ENCODE measurements around the gene XYLT2. TPM values are rescaled to one million over a fixed set of nuclear protein-coding genes. Genes with fewer than 3 reads are reported as not detected.

Gene XYLT2
- total and polyA plus RNA-seq, 9 of the 15 experiments (the other 6 are each of a cell fraction or from before 2014, with no cell fraction given), result 0.63 to 9.1 (median 4.3) TPM

DNA sequence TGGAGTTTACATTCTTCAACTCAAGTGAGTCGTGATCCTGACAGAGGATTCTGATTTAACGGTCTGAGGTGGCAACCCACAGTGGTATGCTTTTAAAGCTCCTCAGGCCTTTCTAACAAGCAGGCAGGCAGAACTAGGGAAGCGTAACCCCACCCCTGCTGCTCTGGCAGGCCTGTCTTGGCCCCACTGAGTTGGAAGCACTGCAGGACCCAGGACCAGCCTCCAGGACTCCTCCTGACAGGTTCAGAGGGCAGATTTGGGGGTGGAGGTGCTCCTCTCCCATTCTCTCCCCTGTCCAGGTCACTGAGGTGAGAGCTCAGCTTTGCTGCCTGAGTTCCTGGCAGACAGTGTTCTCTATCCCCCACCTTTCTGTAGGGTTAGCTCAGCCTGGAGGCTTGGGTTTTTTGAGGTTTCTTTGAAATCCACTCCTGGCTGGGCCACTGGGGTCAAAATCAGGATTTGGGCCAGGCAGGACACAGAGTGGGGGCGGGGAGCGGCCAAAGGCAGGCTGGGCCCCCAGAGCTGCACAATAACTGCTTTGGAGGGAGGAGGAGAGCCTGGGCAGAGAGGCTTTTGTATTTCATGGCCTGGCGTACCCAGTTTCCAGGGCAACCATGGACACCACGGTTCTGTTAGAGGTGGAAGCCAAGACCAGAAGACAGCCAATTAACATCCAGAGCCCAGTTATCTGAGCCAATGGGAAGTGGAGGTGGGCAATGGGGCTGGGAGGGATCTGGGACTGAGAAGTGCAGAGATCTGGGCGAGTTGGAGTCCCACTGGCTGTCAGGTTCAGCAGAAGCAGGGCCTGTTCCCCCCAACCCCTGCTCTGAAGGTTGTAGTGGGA is 17.5 kb downstream of the XYLT2 start:
- peak overlapping the region in 1 of 2 experiments; percentile 41; a peak in 1 of 4 replicates for H3K9ac ChIP-seq (ENCODE audit: insufficient read depth in 1 of 2, low read depth in 2 of 2, low read length in 2 of 2)

More for the DNA sequence above, 17.5 kb downstream of the XYLT2 start:
- no peak overlapping the region for H3K4me2 ChIP-seq (ENCODE audit: insufficient read depth, low read length)
- ChIA-PET POLR2A (interaction anchor here (0.5 to 3.5 kb wide), 7 partner anchors 8 to 99 kb away, joined by 3 to 22 read pairs (median 9); partner anchors contain the start of genes EME1 and LRRC59), CTCF (ENCODE audit: low intra/inter-chr PET ratio) (interaction anchor here (2.7 kb wide), 1 partner anchor 116 kb away, joined by 17 read pairs; no protein-coding TSS in a partner anchor)
- H3K27me3 ChIP-seq (ENCODE audit: control insufficient read depth in 2 of 2, insufficient read depth in 2 of 2, low read length in 2 of 2), result no peaks in the 10 kb centered on the region
- peaks cover 17 to 33% of the 10 kb centered on the region in 2 experiments for H3K4me1 ChIP-seq (replicated peaks in 1 of 2; ENCODE audit: control insufficient read depth in 2 of 2, insufficient read depth in 2 of 2, low read length in 2 of 2)
- WGBS (ENCODE audit: insufficient coverage, low coverage, missing lambda C conversion rate), result 65% methylated on average over 8 of the region's 8 CpGs
- ATAC-seq (no peak; the same call in 2 of the 3 replicates), FAIRE-seq (no peak), DNase-seq (ENCODE audit: extremely low read depth in 1 of 4, low spot score in 3 of 4) (peak in 1 of 4 experiments; percentile 41)
- in situ Hi-C loops (cut with MboI), result no loop called here
- no peak overlapping the region for H2AFZ ChIP-seq (ENCODE audit: low read depth, low read length)
- TF ChIP-seq RFX1 (IDR thresholded peaks at IDR 0.05) (peak; percentile 63; the same call in 1 of the 2 replicates), ZNF785 (CRISPR knock-in tag; IDR thresholded peaks at IDR 0.05) (no peak), FOXA3 (CRISPR knock-in tag; conservative IDR thresholded peaks at IDR 0.05 in 1 of 2, IDR thresholded peaks at IDR 0.05 in 1 of 2) (no peak), MED1 (CRISPR knock-in tag; IDR thresholded peaks at IDR 0.05; ENCODE audit: borderline replicate concordance) (no peak), ZSCAN32 (CRISPR knock-in tag; IDR thresholded peaks at IDR 0.05) (no peak), ZNF778 (CRISPR knock-in tag; IDR thresholded peaks at IDR 0.05) (no peak), NFYB (IDR thresholded peaks at IDR 0.05; ENCODE audit: extremely low read depth, insufficient read length) (peak; percentile 62), CBX3 (IDR thresholded peaks at IDR 0.05; ENCODE audit: borderline replicate concordance in 1 of 2, low read length in 2 of 2) (no peak), FOXP1 (CRISPR knock-in tag; IDR thresholded peaks at IDR 0.05) (no peak), NFE2L1 (tag; IDR thresholded peaks at IDR 0.05; ENCODE audit: borderline replicate concordance, low read depth) (no peak), KDM1A (IDR thresholded peaks at IDR 0.05) (0 out of 4 replicates have a peak, but pooled peaks of 1 of the 2 experiments have one; percentile 7)
- TF ChIP-seq, protein P1, sequence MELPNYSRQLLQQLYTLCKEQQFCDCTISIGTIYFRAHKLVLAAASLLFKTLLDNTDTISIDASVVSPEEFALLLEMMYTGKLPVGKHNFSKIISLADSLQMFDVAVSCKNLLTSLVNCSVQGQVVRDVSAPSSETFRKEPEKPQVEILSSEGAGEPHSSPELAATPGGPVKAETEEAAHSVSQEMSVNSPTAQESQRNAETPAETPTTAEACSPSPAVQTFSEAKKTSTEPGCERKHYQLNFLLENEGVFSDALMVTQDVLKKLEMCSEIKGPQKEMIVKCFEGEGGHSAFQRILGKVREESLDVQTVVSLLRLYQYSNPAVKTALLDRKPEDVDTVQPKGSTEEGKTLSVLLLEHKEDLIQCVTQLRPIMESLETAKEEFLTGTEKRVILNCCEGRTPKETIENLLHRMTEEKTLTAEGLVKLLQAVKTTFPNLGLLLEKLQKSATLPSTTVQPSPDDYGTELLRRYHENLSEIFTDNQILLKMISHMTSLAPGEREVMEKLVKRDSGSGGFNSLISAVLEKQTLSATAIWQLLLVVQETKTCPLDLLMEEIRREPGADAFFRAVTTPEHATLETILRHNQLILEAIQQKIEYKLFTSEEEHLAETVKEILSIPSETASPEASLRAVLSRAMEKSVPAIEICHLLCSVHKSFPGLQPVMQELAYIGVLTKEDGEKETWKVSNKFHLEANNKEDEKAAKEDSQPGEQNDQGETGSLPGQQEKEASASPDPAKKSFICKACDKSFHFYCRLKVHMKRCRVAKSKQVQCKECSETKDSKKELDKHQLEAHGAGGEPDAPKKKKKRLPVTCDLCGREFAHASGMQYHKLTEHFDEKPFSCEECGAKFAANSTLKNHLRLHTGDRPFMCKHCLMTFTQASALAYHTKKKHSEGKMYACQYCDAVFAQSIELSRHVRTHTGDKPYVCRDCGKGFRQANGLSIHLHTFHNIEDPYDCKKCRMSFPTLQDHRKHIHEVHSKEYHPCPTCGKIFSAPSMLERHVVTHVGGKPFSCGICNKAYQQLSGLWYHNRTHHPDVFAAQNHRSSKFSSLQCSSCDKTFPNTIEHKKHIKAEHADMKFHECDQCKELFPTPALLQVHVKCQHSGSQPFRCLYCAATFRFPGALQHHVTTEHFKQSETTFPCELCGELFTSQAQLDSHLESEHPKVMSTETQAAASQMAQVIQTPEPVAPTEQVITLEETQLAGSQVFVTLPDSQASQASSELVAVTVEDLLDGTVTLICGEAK (IDR thresholded peaks at IDR 0.05), result no peak
- TF ChIP-seq, protein P1 (CRISPR knock-in tag; IDR thresholded peaks at IDR 0.05), result no peak
- H3K27ac ChIP-seq (ENCODE audit: extremely low read depth, low read depth, low read length), result no peak overlapping the region
- H3K36me3 ChIP-seq (ENCODE audit: control insufficient read depth, insufficient read depth, low read length), result peaks cover 62% of the 10 kb centered on the region; the same call in 2 of the 3 replicates
- intact Hi-C loops (cut with micrococcal nuclease), result no loop called here
- H4K20me1 ChIP-seq (replicated peaks; ENCODE audit: control insufficient read depth, insufficient read depth, low read length), result peaks cover 14% of the 10 kb centered on the region
- no peaks in the 10 kb centered on the region for H3K9me1 ChIP-seq (ENCODE audit: control insufficient read depth, insufficient read depth, low read length)
- BruUV-seq (replicated peaks), result no TSS peak
- H3K9me3 ChIP-seq (replicated peaks; ENCODE audit: control insufficient read depth, insufficient read depth, low read depth, low read length), result no peaks in the 10 kb centered on the region
- no peak overlapping the region for H3K4me3 ChIP-seq
- H3K79me2 ChIP-seq (ENCODE audit: control insufficient read depth, insufficient read depth, low read length), result no peaks in the 10 kb centered on the region; the same call in 2 of the 3 replicates

Data from K562 (cell line).